PC-3 (cell line): ENCODE measurements around the gene PIEZO2. TPM values are rescaled to one million over a fixed set of nuclear protein-coding genes. Genes with fewer than 3 reads are reported as not detected.

Source experiments
- ATAC-seq: fragments of 200-7000 bp; cut with Tn5 transposase; 2 replicates; pipeline ENCODE4 v1.9.1; 2020; ENCODE audit warnings: mild to moderate bottlenecking, moderate library complexity
- BruUV-seq: library from RNA; stranded (reverse); fragments of 400-500 nt; replicated peaks from 2 replicates; lab custom pipeline; 2021; lab: Mats Ljungman, UMichigan
- CTCF ChIA-PET: fragments of 300-600 bp; sonication (Branson Sonifier 250); formaldehyde crosslinking; loops from one replicate; lab custom pipeline; 2022; ENCODE audit warnings: antibody characterized with exemption; lab: Charles Lee
- POLR2A ChIA-PET: fragments of 300-600 bp; sonication (Branson Sonifier 250); formaldehyde crosslinking; loops from one replicate; lab custom pipeline; 2022; ENCODE audit warnings: antibody characterized with exemption; ENCODE audit not compliant: unreplicated experiment; lab: Charles Lee
- DNase-seq: peaks from one replicate; pipeline ENCODE4 v3.0.0-alpha.2; 2015
- H2AFZ ChIP-seq: fragments of 300-600 bp; sonication (generic); 2 replicates; pipeline ENCODE4 v1.6.0; 2016; ENCODE audit warnings: antibody characterized with exemption, low read length
- H3F3A ChIP-seq: fragments of 300-600 bp; sonication (generic); one replicate; pipeline ENCODE4 v1.6.0; 2017; ENCODE audit warnings: antibody characterized with exemption, low read length, control low read depth, mild to moderate bottlenecking; ENCODE audit not compliant: unreplicated experiment
- H3K27ac ChIP-seq: fragments of 300-600 bp; sonication (generic); 2 replicates; pipeline ENCODE4 v1.5.1; 2016; ENCODE audit warnings: mild to moderate bottlenecking, low read length
- H3K27me3 ChIP-seq: fragments of 300-600 bp; sonication (generic); 2 replicates; pipeline ENCODE4 v1.6.1; 2016; ENCODE audit warnings: low read length, mixed read lengths
- H3K36me3 ChIP-seq: fragments of 300-600 bp; sonication (generic); 2 replicates; pipeline ENCODE4 v1.6.1; 2016; ENCODE audit warnings: low read depth, mixed run types, low read length, mixed read lengths
- H3K4me1 ChIP-seq: fragments of 300-600 bp; sonication (generic); 2 replicates; pipeline ENCODE4 v1.5.1; 2016; ENCODE audit warnings: low read length; ENCODE audit not compliant: insufficient read depth
- H3K4me2 ChIP-seq: fragments of 300-600 bp; sonication (generic); 2 replicates; pipeline ENCODE4 v1.6.0; 2016; ENCODE audit warnings: low read length
- H3K4me3 ChIP-seq: fragments of 300-600 bp; sonication (generic); 2 replicates; pipeline ENCODE4 v1.5.1; 2016; ENCODE audit warnings: mild to moderate bottlenecking, low read length, mixed read lengths
- H3K79me2 ChIP-seq: fragments of 300-600 bp; sonication (generic); 2 replicates; pipeline ENCODE4 v1.6.1; 2017; ENCODE audit warnings: low read length, mixed read lengths
- H3K9ac ChIP-seq: fragments of 300-600 bp; sonication (generic); 2 replicates; pipeline ENCODE4 v1.6.0; 2016; ENCODE audit warnings: mild to moderate bottlenecking, low read length
- H3K9me2 ChIP-seq: fragments of 300-600 bp; sonication (generic); replicated peaks from 2 replicates; pipeline ENCODE4 v1.6.1; 2016; ENCODE audit warnings: mixed run types, low read length, mixed read lengths
- H3K9me3 ChIP-seq: fragments of 300-600 bp; sonication (generic); 2 replicates; pipeline ENCODE4 v1.6.1; 2016; ENCODE audit warnings: low read length, mixed read lengths
- H4K20me1 ChIP-seq: fragments of 300-600 bp; sonication (generic); 2 replicates; pipeline ENCODE4 v1.6.1; 2016; ENCODE audit warnings: low read length, mixed read lengths
- CTCF ChIP-seq: fragments of 300-600 bp; sonication (generic); conservative IDR thresholded peaks from 2 replicates; pipeline ENCODE4 v1.5.1; 2017; ENCODE audit warnings: antibody characterized with exemption, low read depth, mild to moderate bottlenecking, low read length
- EZH2 ChIP-seq: fragments of 300-600 bp; sonication (generic); IDR thresholded peaks from one replicate; pipeline ENCODE4 v1.6.1; 2017; ENCODE audit warnings: antibody characterized with exemption, mild to moderate bottlenecking, low read length; ENCODE audit not compliant: unreplicated experiment
- EZH2phosphoT487 ChIP-seq: fragments of 300-600 bp; sonication (generic); IDR thresholded peaks from 2 replicates; pipeline ENCODE4 v1.6.1; 2018; ENCODE audit warnings: mild to moderate bottlenecking, antibody characterized with exemption, low read length, borderline replicate concordance
- intact Hi-C: fragments of 100-400 bp; cut with micrococcal nuclease; formaldehyde crosslinking; loops from 2 replicates; pipeline ENCODE4 v1.9.0; 2023
- total RNA-seq: library from RNA; depleted of rRNA; stranded (reverse); fragments of >200 nt; gene quantifications from 2 replicates; pipeline ENCODE4 v1.2.3, GENCODE V29; 2014

Gene PIEZO2
- total RNA-seq, 1 experiment from 2014 or later = not detected

GRCh38 chr18:11000071-11000470, 149.3 kb downstream of the PIEZO2 start:
- Histone ChIP-seq H3K4me3 (no peak overlapping the region), H2AFZ (no peak overlapping the region), H3K9me3 (no peaks in the 10 kb centered on the region), H3F3A (no peaks in the 10 kb centered on the region), H3K4me1 (no peaks in the 10 kb centered on the region), H3K27me3 (no peaks in the 10 kb centered on the region), H3K9ac (no peak overlapping the region), H3K4me2 (no peak overlapping the region), H3K9me2 (no peaks in the 10 kb centered on the region), H3K36me3 (no peaks in the 10 kb centered on the region), H3K27ac (no peak overlapping the region), H3K79me2 (no peaks in the 10 kb centered on the region), H4K20me1 (no peaks in the 10 kb centered on the region)
- TF ChIP-seq CTCF (no peak), EZH2 (no peak), EZH2phosphoT487 (no peak)
- intact Hi-C loops = no loop called here
- no peak for DNase-seq
- no TSS peak for BruUV-seq
- ATAC-seq = no peak
- ChIA-PET POLR2A (no interaction called here), CTCF (no interaction called here)

DNA sequence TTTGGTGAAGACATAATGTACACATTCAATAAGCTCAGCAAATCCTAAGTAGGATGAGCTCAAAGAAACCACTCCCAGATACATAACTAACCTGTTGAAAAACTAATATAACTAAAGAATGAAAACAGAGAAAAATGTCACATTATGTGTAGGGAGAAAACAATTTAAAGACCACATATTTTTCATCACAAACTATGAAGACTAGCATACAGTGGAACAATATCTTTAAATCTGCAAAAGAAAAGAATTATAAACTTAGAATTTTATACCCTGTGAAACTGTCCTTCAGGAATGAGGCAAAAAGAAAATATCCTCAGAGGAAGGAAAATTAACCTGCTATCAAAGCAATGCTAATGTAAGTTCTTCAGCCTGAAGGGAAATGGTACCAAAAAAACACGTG, 151.5 kb downstream of the PIEZO2 start:
- Histone ChIP-seq H3K9me2 (no peaks in the 10 kb centered on the region), H3K27ac (no peak overlapping the region), H4K20me1 (no peaks in the 10 kb centered on the region), H3K9me3 (no peaks in the 10 kb centered on the region), H3F3A (no peaks in the 10 kb centered on the region), H2AFZ (no peak overlapping the region), H3K4me2 (no peak overlapping the region), H3K79me2 (no peaks in the 10 kb centered on the region), H3K27me3 (0 out of 2 replicates have a peak, but pooled peaks cover 4% of the 10 kb centered on the region), H3K4me3 (no peak overlapping the region), H3K36me3 (no peaks in the 10 kb centered on the region), H3K9ac (no peak overlapping the region), H3K4me1 (no peaks in the 10 kb centered on the region)
- ATAC-seq (no peak), DNase-seq (no peak)
- no TSS peak for BruUV-seq
- POLR2A ChIA-PET = no interaction called here
- intact Hi-C loops = no loop called here
- CTCF ChIA-PET = no interaction called here
- TF ChIP-seq EZH2 (no peak), EZH2phosphoT487 (no peak), CTCF (no peak)

GRCh38 chr18:10995550-10995949, 153.8 kb downstream of the PIEZO2 start:
- Histone ChIP-seq H3K4me3 (no peak overlapping the region), H4K20me1 (no peaks in the 10 kb centered on the region), H3K4me2 (no peak overlapping the region), H3K9ac (no peak overlapping the region), H2AFZ (no peak overlapping the region), H3K27ac (no peak overlapping the region), H3K36me3 (no peaks in the 10 kb centered on the region), H3K9me3 (no peaks in the 10 kb centered on the region), H3K4me1 (no peaks in the 10 kb centered on the region), H3K9me2 (no peaks in the 10 kb centered on the region), H3K27me3 (0 out of 2 replicates have a peak, but pooled peaks cover 4% of the 10 kb centered on the region), H3F3A (no peaks in the 10 kb centered on the region), H3K79me2 (no peaks in the 10 kb centered on the region)
- DNase-seq = no peak
- POLR2A ChIA-PET = no interaction called here
- no TSS peak for BruUV-seq
- no peak for ATAC-seq
- CTCF ChIA-PET = no interaction called here
- TF ChIP-seq CTCF = no peak
- no peak for TF ChIP-seq EZH2phosphoT487
- TF ChIP-seq EZH2 = no peak
- intact Hi-C loops = no loop called here
